SK-N-SH treated with all-trans-retinoic acid at 6 μM for 48 hours (cell line): ENCODE results near the gene CNGA3.

Source experiments
- ATAC-seq: fragments of 200-7000 bp; cut with Tn5 transposase; 3 replicates; pipeline ENCODE4 v1.9.1; 2020; ENCODE audit warnings: mild to moderate bottlenecking, moderate library complexity
- ARNTL ChIP-seq: fragments of 450-650 bp; formaldehyde crosslinking; IDR thresholded peaks from 2 replicates; pipeline ENCODE4 v1.5.0; 2020; ENCODE audit warnings: low read depth, mild to moderate bottlenecking, moderate library complexity, borderline replicate concordance
- BACH2 ChIP-seq: fragments of 250-450 bp; sonication (Bioruptor Pico); IDR thresholded peaks from 2 replicates; pipeline ENCODE4 v1.9.0; 2021; ENCODE audit warnings: mild to moderate bottlenecking, borderline replicate concordance
- CREB5 ChIP-seq: fragments of 250-450 bp; sonication (Bioruptor Pico); IDR thresholded peaks from 2 replicates; pipeline ENCODE4 v1.5.1; 2020; ENCODE audit warnings: low read depth, mild to moderate bottlenecking, moderate library complexity
- CSDC2 ChIP-seq: fragments of 250-450 bp; sonication (Bioruptor Pico); IDR thresholded peaks from 2 replicates; pipeline ENCODE4 v1.5.0; 2020; ENCODE audit warnings: mild to moderate bottlenecking, moderate library complexity
- CSRNP3 ChIP-seq: fragments of 250-450 bp; sonication (Bioruptor Pico); IDR thresholded peaks from 2 replicates; pipeline ENCODE4 v1.5.1; 2021; ENCODE audit warnings: mild to moderate bottlenecking, moderate library complexity
- ESRRG ChIP-seq: fragments of 250-450 bp; sonication (Bioruptor Pico); IDR thresholded peaks from 2 replicates; pipeline ENCODE4 v1.6.1; 2021; ENCODE audit warnings: mild to moderate bottlenecking
- GLIS3 ChIP-seq: fragments of 250-450 bp; sonication (Bioruptor Pico); IDR thresholded peaks from 2 replicates; pipeline ENCODE4 v1.5.0; 2020; ENCODE audit warnings: mild to moderate bottlenecking, moderate library complexity
- PATZ1 ChIP-seq: fragments of 250-450 bp; sonication (Bioruptor Pico); IDR thresholded peaks from 2 replicates; pipeline ENCODE4 v1.8.0; 2020; ENCODE audit warnings: mild to moderate bottlenecking, moderate library complexity, borderline replicate concordance
- POU6F1 ChIP-seq: fragments of 250-450 bp; sonication (Bioruptor Pico); IDR thresholded peaks from 2 replicates; pipeline ENCODE4 v1.8.0; 2021; ENCODE audit warnings: low read depth, mild to moderate bottlenecking, moderate library complexity, borderline replicate concordance
- PPARA ChIP-seq: fragments of 250-450 bp; sonication (Bioruptor Pico); IDR thresholded peaks from 2 replicates; pipeline ENCODE4 v1.5.0; 2020; ENCODE audit warnings: mild to moderate bottlenecking, borderline replicate concordance
- RARB ChIP-seq: fragments of 250-450 bp; sonication (Bioruptor Pico); IDR thresholded peaks from 2 replicates; pipeline ENCODE4 v1.8.0; 2021; ENCODE audit warnings: mild to moderate bottlenecking, moderate library complexity
- SNAI2 ChIP-seq: fragments of 250-450 bp; sonication (Bioruptor Pico); IDR thresholded peaks from 2 replicates; pipeline ENCODE4 v1.5.0; 2020; ENCODE audit warnings: mild to moderate bottlenecking, moderate library complexity
- TCF4 ChIP-seq: fragments of 250-450 bp; sonication (Bioruptor Pico); IDR thresholded peaks from 2 replicates; pipeline ENCODE4 v1.8.0; 2021; ENCODE audit warnings: mild to moderate bottlenecking, moderate library complexity, borderline replicate concordance
- TOX ChIP-seq: fragments of 250-450 bp; sonication (Bioruptor Pico); IDR thresholded peaks from 2 replicates; pipeline ENCODE4 v1.8.0; 2021; ENCODE audit warnings: mild to moderate bottlenecking, moderate library complexity, borderline replicate concordance
- TSHZ2 ChIP-seq: fragments of 250-450 bp; sonication (Bioruptor Pico); IDR thresholded peaks from 2 replicates; pipeline ENCODE4 v1.5.0; 2020; ENCODE audit warnings: mild to moderate bottlenecking, moderate library complexity
- ZC3H10 ChIP-seq: fragments of 250-450 bp; sonication (Bioruptor Pico); IDR thresholded peaks from 2 replicates; pipeline ENCODE4 v1.5.1; 2021; ENCODE audit warnings: mild to moderate bottlenecking, moderate library complexity
- ZFP30 ChIP-seq: fragments of 450-650 bp; formaldehyde crosslinking; IDR thresholded peaks from 2 replicates; pipeline ENCODE4 v1.5.0; 2022; ENCODE audit warnings: mild to moderate bottlenecking, moderate library complexity
- ZNF565 ChIP-seq: fragments of 450-650 bp; formaldehyde crosslinking; conservative IDR thresholded peaks from 2 replicates; pipeline ENCODE4 v1.5.0; 2020; ENCODE audit warnings: low read depth, mild to moderate bottlenecking, moderate library complexity
- ZNF70 ChIP-seq: fragments of 450-650 bp; formaldehyde crosslinking; IDR thresholded peaks from 2 replicates; pipeline ENCODE4 v1.5.0; 2020; ENCODE audit warnings: mild to moderate bottlenecking, moderate library complexity
- ZNF8 ChIP-seq: fragments of 450-650 bp; formaldehyde crosslinking; IDR thresholded peaks from 2 replicates; pipeline ENCODE4 v1.5.0; 2020; ENCODE audit warnings: mild to moderate bottlenecking, moderate library complexity

The CNGA3 gene

GRCh38 chr2:98391581-98392270, 45.5 kb downstream of the CNGA3 start:
- ATAC-seq = no peak
- no peak for TF ChIP-seq ZNF565
- no peak for TF ChIP-seq ZNF70
- no peak for TF ChIP-seq PPARA (CRISPR knock-in tag)
- TF ChIP-seq ZC3H10 (CRISPR knock-in tag) = no peak
- TF ChIP-seq TSHZ2 (CRISPR knock-in tag) = no peak
- TF ChIP-seq TOX (CRISPR knock-in tag) = no peak
- no peak for TF ChIP-seq TCF4
- no peak for TF ChIP-seq CSDC2 (CRISPR knock-in tag)
- no peak for TF ChIP-seq ESRRG (CRISPR knock-in tag)
- TF ChIP-seq GLIS3 = no peak
- TF ChIP-seq CREB5 (CRISPR knock-in tag) = no peak
- TF ChIP-seq SNAI2 = no peak
- no peak for TF ChIP-seq RARB (CRISPR knock-in tag)
- TF ChIP-seq PATZ1 (CRISPR knock-in tag) = no peak
- no peak for TF ChIP-seq ARNTL
- TF ChIP-seq CSRNP3 = no peak
- TF ChIP-seq ZFP30 (CRISPR knock-in tag) = no peak
- TF ChIP-seq BACH2 (CRISPR knock-in tag) = no peak

- no peak for ATAC-seq
- TF ChIP-seq ZNF8 (CRISPR knock-in tag) (no peak), POU6F1 (CRISPR knock-in tag) (no peak), CSRNP3 (no peak), ZNF565 (no peak), RARB (CRISPR knock-in tag) (no peak), TCF4 (no peak), CREB5 (CRISPR knock-in tag) (no peak), BACH2 (CRISPR knock-in tag) (no peak), ESRRG (CRISPR knock-in tag) (no peak), GLIS3 (no peak), PATZ1 (CRISPR knock-in tag) (no peak), SNAI2 (no peak)
These were observed 47.1 kb downstream of the CNGA3 start for GRCh38 chr2:98393354-98393753.
